OCI-LY3 (cell line): ENCODE data around the gene VTA1.

Experiments
- EZH2phosphoT487 ChIP-seq: fragments of 200-600 bp; shearing (Covaris generic); IDR thresholded peaks from 2 replicates; pipeline ENCODE4 v1.6.1; 2018; ENCODE audit warnings: antibody characterized with exemption, mixed run types, low read depth
- TF ChIP-seq, protein P1 (sequence below): fragments of 200-600, 300-600 bp; sonication (generic); IDR thresholded peaks from 2 replicates; pipeline ENCODE4 v1.5.1; 2014; ENCODE audit warnings: antibody characterized with exemption, low read length, low read depth

GRCh38 chr6:142185641-142186040 is 38.6 kb downstream of the VTA1 start:
- TF ChIP-seq, protein P1, sequence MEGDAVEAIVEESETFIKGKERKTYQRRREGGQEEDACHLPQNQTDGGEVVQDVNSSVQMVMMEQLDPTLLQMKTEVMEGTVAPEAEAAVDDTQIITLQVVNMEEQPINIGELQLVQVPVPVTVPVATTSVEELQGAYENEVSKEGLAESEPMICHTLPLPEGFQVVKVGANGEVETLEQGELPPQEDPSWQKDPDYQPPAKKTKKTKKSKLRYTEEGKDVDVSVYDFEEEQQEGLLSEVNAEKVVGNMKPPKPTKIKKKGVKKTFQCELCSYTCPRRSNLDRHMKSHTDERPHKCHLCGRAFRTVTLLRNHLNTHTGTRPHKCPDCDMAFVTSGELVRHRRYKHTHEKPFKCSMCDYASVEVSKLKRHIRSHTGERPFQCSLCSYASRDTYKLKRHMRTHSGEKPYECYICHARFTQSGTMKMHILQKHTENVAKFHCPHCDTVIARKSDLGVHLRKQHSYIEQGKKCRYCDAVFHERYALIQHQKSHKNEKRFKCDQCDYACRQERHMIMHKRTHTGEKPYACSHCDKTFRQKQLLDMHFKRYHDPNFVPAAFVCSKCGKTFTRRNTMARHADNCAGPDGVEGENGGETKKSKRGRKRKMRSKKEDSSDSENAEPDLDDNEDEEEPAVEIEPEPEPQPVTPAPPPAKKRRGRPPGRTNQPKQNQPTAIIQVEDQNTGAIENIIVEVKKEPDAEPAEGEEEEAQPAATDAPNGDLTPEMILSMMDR: no peak
- TF ChIP-seq EZH2phosphoT487: no peak
